GM23248 (cell line): ENCODE data around the gene HDGFL3. TPM values are rescaled to one million over a fixed set of nuclear protein-coding genes. Genes with fewer than 3 reads are reported as not detected.

ENCODE experiments used
- DNase-seq: peaks from one replicate; pipeline ENCODE4 v3.0.0-alpha.2; 2015
- H2AFZ ChIP-seq: fragments of 200-600 bp; sonication (generic); 2 replicates; pipeline ENCODE4 v1.6.1; 2016; ENCODE audit warnings: antibody characterized with exemption
- H3F3A ChIP-seq: fragments of 200-600 bp; sonication (generic); 2 replicates; pipeline ENCODE4 v1.6.1; 2016; ENCODE audit warnings: mild to moderate bottlenecking, antibody characterized with exemption, mixed run types; ENCODE audit not compliant: insufficient read depth
- H3K27ac ChIP-seq: fragments of 200-600 bp; sonication (generic); 2 replicates; pipeline ENCODE4 v1.5.1; 2016; ENCODE audit warnings: mild to moderate bottlenecking
- H3K27me3 ChIP-seq: fragments of 200-600 bp; sonication (generic); replicated peaks from 2 replicates; pipeline ENCODE4 v1.6.1; 2016; ENCODE audit warnings: mild to moderate bottlenecking; ENCODE audit not compliant: insufficient read depth
- H3K36me3 ChIP-seq: fragments of 200-600 bp; sonication (generic); 2 replicates; pipeline ENCODE4 v1.6.1; 2016; ENCODE audit warnings: low read depth, mild to moderate bottlenecking
- H3K4me1 ChIP-seq: fragments of 200-600 bp; sonication (generic); 2 replicates; pipeline ENCODE4 v1.6.1; 2016; ENCODE audit warnings: mild to moderate bottlenecking; ENCODE audit not compliant: insufficient read depth
- H3K4me2 ChIP-seq: fragments of 200-600 bp; sonication (generic); one replicate; pipeline ENCODE4 v1.6.1; 2016; ENCODE audit warnings: mild to moderate bottlenecking; ENCODE audit not compliant: unreplicated experiment
- H3K4me3 ChIP-seq: fragments of 200-600 bp; sonication (generic); 2 replicates; pipeline ENCODE4 v1.5.1; 2016; ENCODE audit warnings: mild to moderate bottlenecking
- H3K79me2 ChIP-seq: fragments of 200-600 bp; sonication (generic); 2 replicates; pipeline ENCODE4 v1.6.1; 2016; ENCODE audit warnings: mild to moderate bottlenecking; ENCODE audit not compliant: insufficient read depth
- H3K9ac ChIP-seq: fragments of 200-600 bp; sonication (generic); 2 replicates; pipeline ENCODE4 v1.6.1; 2016; ENCODE audit warnings: mild to moderate bottlenecking
- H3K9me2 ChIP-seq: fragments of 200-600 bp; sonication (generic); 2 replicates; pipeline ENCODE4 v1.6.1; 2016; ENCODE audit warnings: mixed run types, mild to moderate bottlenecking, moderate library complexity; ENCODE audit not compliant: insufficient read depth
- H3K9me3 ChIP-seq: fragments of 200-600 bp; sonication (generic); one replicate; pipeline ENCODE4 v1.6.1; 2017; ENCODE audit warnings: low read depth
- H4K20me1 ChIP-seq: fragments of 200-600 bp; sonication (generic); 2 replicates; pipeline ENCODE4 v1.6.0; 2016; ENCODE audit not compliant: insufficient read depth
- EZH2 ChIP-seq: fragments of 200-600 bp; sonication (generic); IDR thresholded peaks from 2 replicates; pipeline ENCODE4 v1.6.1; 2018; ENCODE audit warnings: antibody characterized with exemption, mild to moderate bottlenecking; ENCODE audit not compliant: insufficient read depth, poor library complexity, severe bottlenecking
- EZH2phosphoT487 ChIP-seq: fragments of 200-600 bp; sonication (generic); IDR thresholded peaks from 2 replicates; pipeline ENCODE4 v1.6.1; 2018; ENCODE audit warnings: antibody characterized with exemption, moderate library complexity, mild to moderate bottlenecking, low read depth; ENCODE audit not compliant: insufficient read depth
- WGBS, 2 experiments: methylation state at CpG; one replicate each; pipeline ENCODE4 v1.1.6; 2015 to 2017; ENCODE audit warnings: low lambda C conversion rate in 2 of 2, low coverage in 1 of 2; ENCODE audit errors: missing lambda C conversion rate in 2 of 2; 5-methylcytosine and 5-hydroxymethylcytosine counted together
- in situ Hi-C: fragments of 300-500 bp; cut with MboI; formaldehyde crosslinking; loops from 2 replicates; pipeline ENCODE4 v1.15.0; 2020
- polyA plus RNA-seq: library from polyadenylated mRNA; unstranded; fragments of >200 nt; fragmentation: Nextera tagmentation; extraction: Ambion mirVana; gene quantifications from 2 replicates; pipeline ENCODE4 v1.2.1, GENCODE V29; 2016
- total RNA-seq: library from RNA; depleted of rRNA; stranded (reverse); fragments of >200 nt; shearing (Covaris generic); gene quantifications from 2 replicates; pipeline ENCODE4 v1.2.3, GENCODE V29; 2014

HDGFL3 gene
- total and polyA plus RNA-seq, 2 experiments from 2014 or later = 16.2 to 25.0 TPM

DNA sequence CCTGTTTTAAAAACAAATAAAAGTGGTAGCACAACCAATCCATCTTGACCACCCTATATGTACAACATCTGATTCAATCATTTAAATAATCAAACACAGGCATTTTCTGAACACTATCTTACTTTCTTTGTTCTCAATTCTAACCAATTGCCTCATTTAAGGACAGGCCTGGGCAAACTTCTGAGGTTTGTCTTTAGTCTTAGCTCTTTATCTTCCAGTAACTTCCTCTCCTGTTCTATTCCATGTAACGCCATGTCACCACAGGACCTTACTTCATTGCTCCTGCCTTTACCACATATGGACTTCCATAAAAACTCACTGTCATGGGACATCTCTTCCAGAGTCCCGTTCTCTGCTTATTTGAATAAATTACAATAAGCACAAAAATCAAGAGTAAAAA lies 14.9 kb downstream of the HDGFL3 start:
- peaks cover 92% of the 10 kb centered on the region for H3K79me2 ChIP-seq
- no peak overlapping the region for H3K27ac ChIP-seq
- no peak overlapping the region for H3K9ac ChIP-seq
- no peak overlapping the region for H3K4me2 ChIP-seq
- H3K4me3 ChIP-seq = no peak overlapping the region
- H3F3A ChIP-seq = no peaks in the 10 kb centered on the region
- no peaks in the 10 kb centered on the region for H4K20me1 ChIP-seq
- no peak for DNase-seq
- H2AFZ ChIP-seq = no peak overlapping the region
- in situ Hi-C loops = no loop called here
- WGBS, 2 experiments = 91 to 95% methylated on average over 2 of the region's 2 CpGs
- H3K36me3 ChIP-seq = no peaks in the 10 kb centered on the region
- H3K4me1 ChIP-seq = no peaks in the 10 kb centered on the region
- H3K9me2 ChIP-seq = no peaks in the 10 kb centered on the region
- H3K9me3 ChIP-seq = no peaks in the 10 kb centered on the region
- TF ChIP-seq EZH2phosphoT487 = no peak
- TF ChIP-seq EZH2 = no peak
- no peaks in the 10 kb centered on the region for H3K27me3 ChIP-seq

DNA sequence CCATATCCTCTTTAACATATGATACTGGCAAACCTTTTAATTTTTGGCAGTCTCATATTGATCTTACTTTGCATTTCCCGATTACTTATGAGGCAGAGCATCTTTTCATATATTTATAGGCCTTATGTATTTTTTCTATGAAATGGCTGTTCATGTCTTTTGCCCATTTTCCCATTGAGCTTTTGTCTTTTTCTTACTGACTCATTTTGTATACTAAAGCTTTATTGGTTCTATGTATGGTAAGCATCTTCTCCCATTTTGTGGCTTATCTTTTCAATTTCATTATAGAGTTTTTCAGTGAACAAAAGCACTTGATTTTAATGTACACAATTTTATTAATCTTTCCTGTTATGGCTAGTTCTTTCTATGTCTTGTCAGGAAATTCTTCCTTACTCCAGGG lies 17.2 kb downstream of the HDGFL3 start:
- DNase-seq = no peak
- H3K36me3 ChIP-seq = no peaks in the 10 kb centered on the region
- no peaks in the 10 kb centered on the region for H3K9me2 ChIP-seq
- TF ChIP-seq EZH2 = no peak
- no peak for TF ChIP-seq EZH2phosphoT487
- H3K27me3 ChIP-seq = no peaks in the 10 kb centered on the region
- in situ Hi-C loops = no loop called here
- no peaks in the 10 kb centered on the region for H3K4me1 ChIP-seq
- H3K9me3 ChIP-seq = no peaks in the 10 kb centered on the region
- no peaks in the 10 kb centered on the region for H3F3A ChIP-seq
- no peak overlapping the region for H3K4me2 ChIP-seq
- no peak overlapping the region for H3K4me3 ChIP-seq
- peaks cover 80% of the 10 kb centered on the region for H3K79me2 ChIP-seq
- H2AFZ ChIP-seq = no peak overlapping the region
- no peaks in the 10 kb centered on the region for H4K20me1 ChIP-seq
- whole genome bisulfite sequencing, 2 experiments = 95 to 98% methylated on average over 1 of the region's 1 CpG
- no peak overlapping the region for H3K27ac ChIP-seq
- no peak overlapping the region for H3K9ac ChIP-seq

- no peak overlapping the region for H3K9ac ChIP-seq
- H4K20me1 ChIP-seq = no peaks in the 10 kb centered on the region
- H3K27me3 ChIP-seq = no peaks in the 10 kb centered on the region
- in situ Hi-C loops = no loop called here
- H3F3A ChIP-seq = no peaks in the 10 kb centered on the region
- no peak overlapping the region for H3K4me3 ChIP-seq
- H3K4me1 ChIP-seq = no peaks in the 10 kb centered on the region
- WGBS, 2 experiments = 99 to 100% methylated on average over 3 of the region's 3 CpGs
- no peak overlapping the region for H3K27ac ChIP-seq
- no peak overlapping the region for H3K4me2 ChIP-seq
- H2AFZ ChIP-seq = no peak overlapping the region
- no peak for TF ChIP-seq EZH2
- TF ChIP-seq EZH2phosphoT487 = no peak
- peaks cover 49% of the 10 kb centered on the region for H3K79me2 ChIP-seq
- H3K9me3 ChIP-seq = no peaks in the 10 kb centered on the region
- DNase-seq = no peak
- H3K36me3 ChIP-seq = no peaks in the 10 kb centered on the region
- H3K9me2 ChIP-seq = no peaks in the 10 kb centered on the region
These were observed 22.1 kb downstream of the HDGFL3 start for GRCh38 chr15:83185561-83185960.

GRCh38 chr15:83178869-83179325 lies 28.7 kb downstream of the HDGFL3 start:
- in situ Hi-C loops = no loop called here
- WGBS, 2 experiments = 97 to 98% methylated on average over 3 of the region's 3 CpGs
- TF ChIP-seq EZH2phosphoT487 (no peak), EZH2 (no peak)
- no peak overlapping the region for H2AFZ ChIP-seq
- no peak for DNase-seq
- H3K4me1 ChIP-seq = no peaks in the 10 kb centered on the region
- H3K4me2 ChIP-seq = no peak overlapping the region
- H3K27me3 ChIP-seq = no peaks in the 10 kb centered on the region
- H3K9ac ChIP-seq = no peak overlapping the region
- H4K20me1 ChIP-seq = no peaks in the 10 kb centered on the region
- no peaks in the 10 kb centered on the region for H3F3A ChIP-seq
- H3K79me2 ChIP-seq = peaks cover 13% of the 10 kb centered on the region; the same call in 1 of the 2 replicates
- H3K4me3 ChIP-seq = no peak overlapping the region
- H3K36me3 ChIP-seq = no peaks in the 10 kb centered on the region
- H3K9me3 ChIP-seq = no peaks in the 10 kb centered on the region
- H3K27ac ChIP-seq = no peak overlapping the region
- no peaks in the 10 kb centered on the region for H3K9me2 ChIP-seq

- Histone ChIP-seq H3K79me2 (peaks cover 8% of the 10 kb centered on the region; the same call in 1 of the 2 replicates), H3K9me3 (no peaks in the 10 kb centered on the region), H2AFZ (no peak overlapping the region), H3F3A (no peaks in the 10 kb centered on the region), H3K9ac (no peak overlapping the region), H3K9me2 (no peaks in the 10 kb centered on the region), H4K20me1 (no peaks in the 10 kb centered on the region), H3K36me3 (no peaks in the 10 kb centered on the region), H3K27me3 (no peaks in the 10 kb centered on the region), H3K4me2 (no peak overlapping the region), H3K4me3 (no peak overlapping the region), H3K4me1 (no peaks in the 10 kb centered on the region), H3K27ac (no peak overlapping the region)
- DNase-seq = no peak
- WGBS, 2 experiments = 97 to 98% methylated on average over 2 of the region's 2 CpGs
- in situ Hi-C loops = no loop called here
- TF ChIP-seq EZH2 = no peak
- TF ChIP-seq EZH2phosphoT487 = no peak
These were observed 29.2 kb downstream of the HDGFL3 start for GRCh38 chr15:83178390-83178789.
